ENCODE measurements around the gene LSM7. TPM values are rescaled to one million over a fixed set of nuclear protein-coding genes. Genes with fewer than 3 reads are reported as not detected.

The LSM7 gene
- total and polyA plus RNA-seq, 5 donors from 2014 or later, result 83.9 to 187 (median 162) TPM

DNA sequence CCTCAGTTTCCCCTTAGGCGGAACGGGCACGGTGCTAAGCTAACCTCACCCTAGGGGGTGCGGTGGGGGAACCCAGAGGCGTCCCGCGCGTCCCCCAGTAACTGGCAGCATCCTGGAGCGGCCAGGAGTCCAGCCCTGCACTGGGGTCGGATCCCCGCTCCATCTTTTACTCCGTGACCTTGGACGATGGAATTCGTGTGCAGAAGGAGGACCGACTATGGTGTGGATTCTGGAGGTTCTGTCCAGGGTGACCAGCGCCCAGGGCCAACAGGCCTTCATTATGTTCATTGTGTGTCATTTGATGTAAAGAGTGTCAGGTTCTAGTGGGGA is 728 bp upstream of the LSM7 start:
- Mint-ChIP-seq H3K4me3 (peak overlapping the region; percentile 89 to 94 (median 91)), H3K27me3 (no peaks in the 10 kb centered on the region), H3K4me1 (peaks cover 5 to 70% (median 33%) of the 10 kb centered on the region in 4 donors), H3K36me3 (peaks cover 17% of the 10 kb centered on the region), H3K27ac (peak overlapping the region; percentile 70 to 82 (median 80)), H3K9me3 (no peaks in the 10 kb centered on the region)
- H3K27ac ChIP-seq (ENCODE audit: insufficient read depth, low read length, poor library complexity, severe bottlenecking), result peak overlapping the region; percentile 80
- H3K36me3 ChIP-seq (ENCODE audit: control insufficient read depth, insufficient read depth, low read length), result peaks cover 8% of the 10 kb centered on the region
- no peaks in the 10 kb centered on the region for H3K9me3 ChIP-seq (ENCODE audit: control insufficient read depth in 2 of 2, low read length in 2 of 2)
- H3K4me1 ChIP-seq (ENCODE audit: control insufficient read depth, insufficient read depth, low read length, poor library complexity, severe bottlenecking), result peaks cover 28% of the 10 kb centered on the region
- no peak for ATAC-seq (ENCODE audit: low read depth in 2 of 2)
- no peaks in the 10 kb centered on the region for H3K27me3 ChIP-seq (ENCODE audit: control insufficient read depth, insufficient read depth, low read length)
- DNase-seq, result no peak
- H3K4me3 ChIP-seq (ENCODE audit: low read depth, low read length), result peak overlapping the region; percentile 64

DNA sequence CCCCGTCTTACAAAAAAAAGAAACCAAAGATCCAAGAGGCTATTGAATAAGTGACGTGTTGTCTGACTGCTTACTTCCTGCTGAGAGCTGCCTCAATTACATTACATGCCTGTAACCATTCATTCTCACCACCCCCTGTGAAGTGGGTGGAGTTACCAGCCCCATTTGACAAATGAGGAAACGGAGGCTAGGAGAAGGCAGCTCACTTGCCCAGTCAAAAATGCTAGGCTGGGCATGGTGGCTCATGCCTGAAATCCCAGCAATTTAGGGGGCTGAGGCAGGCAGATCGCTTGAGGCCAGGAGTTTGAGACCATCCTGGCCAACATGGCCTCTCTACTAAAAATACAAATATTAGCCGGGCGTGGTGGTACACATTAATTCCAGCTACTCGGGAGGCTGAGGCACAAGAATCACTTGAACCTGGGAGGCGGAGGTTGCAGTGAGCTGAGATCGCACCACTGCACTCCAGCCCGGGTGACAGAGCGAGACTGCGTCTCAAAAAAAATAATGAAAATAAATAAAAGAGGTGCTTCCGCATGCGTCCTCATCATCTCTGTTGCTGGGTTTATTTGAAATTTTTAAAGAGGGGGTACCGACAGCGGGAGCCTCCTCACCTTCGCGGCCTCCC is 499 bp downstream of the LSM7 start:
- DNase-seq (peak; percentile 51 to 95 (median 72)), ATAC-seq (ENCODE audit: low read depth in 2 of 2) (peak; percentile 52 to 57)
- no peaks in the 10 kb centered on the region for H3K9me3 Mint-ChIP-seq
- H3K27ac Mint-ChIP-seq, result peak overlapping the region; percentile 93 to 99 (median 99)
- Histone ChIP-seq H3K4me1 (ENCODE audit: control insufficient read depth, insufficient read depth, low read length, poor library complexity, severe bottlenecking) (peaks cover 28% of the 10 kb centered on the region), H3K9me3 (ENCODE audit: control insufficient read depth in 2 of 2, low read length in 2 of 2) (no peaks in the 10 kb centered on the region), H3K27ac (ENCODE audit: insufficient read depth, low read length, poor library complexity, severe bottlenecking) (peak overlapping the region; percentile 80), H3K36me3 (ENCODE audit: control insufficient read depth, insufficient read depth, low read length) (peaks cover 8% of the 10 kb centered on the region), H3K27me3 (ENCODE audit: control insufficient read depth, insufficient read depth, low read length) (no peaks in the 10 kb centered on the region), H3K4me3 (ENCODE audit: low read depth, low read length) (peak overlapping the region; percentile 87)
- H3K27me3 Mint-ChIP-seq, result no peaks in the 10 kb centered on the region
- H3K36me3 Mint-ChIP-seq, result peaks cover 17% of the 10 kb centered on the region
- H3K4me1 Mint-ChIP-seq, result peaks cover 5 to 64% (median 33%) of the 10 kb centered on the region in 4 donors
- peak overlapping the region; percentile 92 to 99 (median 99) for H3K4me3 Mint-ChIP-seq

DNA sequence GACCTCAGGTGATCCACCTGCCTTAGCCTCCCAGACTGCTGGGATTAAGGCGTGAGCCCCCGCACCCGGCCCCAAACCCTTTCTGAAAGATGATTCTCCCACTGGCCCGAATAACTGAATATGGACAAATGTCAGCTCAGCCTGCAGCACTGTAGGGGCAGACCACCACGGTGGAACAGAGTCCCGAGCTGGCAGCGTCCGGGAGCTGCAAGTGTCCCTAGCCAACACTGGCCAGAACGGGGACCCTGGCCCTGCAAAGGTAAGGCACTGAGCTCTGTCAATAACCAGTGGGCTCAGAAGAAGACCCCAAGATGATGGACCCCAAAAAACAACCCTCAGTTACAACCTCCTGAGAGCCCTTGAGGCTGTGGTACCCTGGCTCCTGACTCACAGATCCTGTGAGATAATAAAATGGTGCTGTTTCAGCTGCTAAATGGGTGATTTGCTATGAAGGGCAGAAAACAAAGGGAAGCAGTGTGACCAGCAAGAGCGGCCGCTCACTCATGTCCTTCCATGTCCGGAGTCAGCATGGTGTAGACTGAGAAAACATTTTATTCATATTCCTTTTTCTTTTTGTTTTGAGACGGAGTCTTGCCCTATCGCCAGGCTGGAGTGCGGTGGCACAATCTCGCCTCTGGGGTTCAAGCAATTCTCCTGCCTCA is 1.6 kb downstream of the LSM7 start:
- Mint-ChIP-seq H3K4me3 (peak overlapping the region; percentile 92 to 99 (median 99)), H3K27me3 (no peaks in the 10 kb centered on the region), H3K36me3 (peaks cover 17% of the 10 kb centered on the region), H3K4me1 (peaks cover 5 to 57% (median 33%) of the 10 kb centered on the region in 4 donors), H3K27ac (peak overlapping the region; percentile 71 to 99 (median 83)), H3K9me3 (no peaks in the 10 kb centered on the region)
- no peaks in the 10 kb centered on the region for H3K27me3 ChIP-seq (ENCODE audit: control insufficient read depth, insufficient read depth, low read length)
- peak overlapping the region; percentile 80 for H3K27ac ChIP-seq (ENCODE audit: insufficient read depth, low read length, poor library complexity, severe bottlenecking)
- DNase-seq (no peak), ATAC-seq (ENCODE audit: low read depth in 2 of 2) (no peak)
- peaks cover 24% of the 10 kb centered on the region for H3K4me1 ChIP-seq (ENCODE audit: control insufficient read depth, insufficient read depth, low read length, poor library complexity, severe bottlenecking)
- peaks cover 8% of the 10 kb centered on the region for H3K36me3 ChIP-seq (ENCODE audit: control insufficient read depth, insufficient read depth, low read length)
- no peaks in the 10 kb centered on the region for H3K9me3 ChIP-seq (ENCODE audit: control insufficient read depth in 2 of 2, low read length in 2 of 2)
- no peak overlapping the region for H3K4me3 ChIP-seq (ENCODE audit: low read depth, low read length)

DNA sequence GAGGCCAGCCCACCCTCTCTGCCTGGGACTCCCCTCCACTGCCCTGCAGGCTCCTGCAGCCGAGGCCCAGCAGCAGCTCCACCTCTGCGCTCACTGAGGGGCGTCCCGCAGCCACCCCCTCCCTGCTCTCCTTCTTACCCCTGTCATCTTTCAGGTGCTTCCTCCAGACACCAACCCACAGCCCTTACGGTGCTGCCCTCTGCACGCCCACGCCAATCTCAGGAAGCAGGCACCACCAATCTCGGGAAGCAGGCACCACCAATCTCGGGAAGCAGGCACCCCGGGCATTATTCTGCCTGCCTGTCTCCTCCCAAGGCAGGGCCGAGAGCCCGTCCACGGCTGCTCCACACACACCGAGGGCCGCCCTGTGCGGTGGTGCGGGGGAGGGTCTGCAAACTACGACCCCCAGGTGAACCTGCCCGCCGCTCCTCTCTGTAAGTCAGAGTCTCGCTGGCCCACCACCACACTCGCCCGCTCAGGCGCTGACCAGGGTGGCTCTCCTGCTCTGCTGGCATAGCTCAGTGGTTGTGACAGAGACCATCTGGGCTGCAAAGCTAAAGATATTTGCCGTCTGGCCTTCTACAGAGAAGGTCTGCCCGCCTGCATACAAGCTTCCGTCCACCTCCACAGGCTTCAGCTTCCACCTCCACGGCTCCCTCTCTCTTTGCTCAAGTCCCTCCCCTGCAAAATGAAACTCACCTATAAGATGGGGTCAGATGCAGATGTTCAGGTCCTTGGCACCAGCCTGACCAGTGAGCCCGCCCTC is 2.9 kb downstream of the LSM7 start:
- Mint-ChIP-seq H3K4me1 (peaks cover 5 to 46% (median 29%) of the 10 kb centered on the region in 4 donors), H3K9me3 (no peaks in the 10 kb centered on the region), H3K4me3 (peak overlapping the region; percentile 61 to 99 (median 96)), H3K27ac (peak overlapping the region in 2 of 3 donors; percentile 1 to 79), H3K36me3 (peaks cover 17% of the 10 kb centered on the region), H3K27me3 (no peaks in the 10 kb centered on the region)
- no peak for DNase-seq
- Histone ChIP-seq H3K4me1 (ENCODE audit: control insufficient read depth, insufficient read depth, low read length, poor library complexity, severe bottlenecking) (peaks cover 24% of the 10 kb centered on the region), H3K27ac (ENCODE audit: insufficient read depth, low read length, poor library complexity, severe bottlenecking) (no peak overlapping the region), H3K36me3 (ENCODE audit: control insufficient read depth, insufficient read depth, low read length) (peaks cover 11% of the 10 kb centered on the region), H3K9me3 (ENCODE audit: control insufficient read depth in 2 of 2, low read length in 2 of 2) (no peaks in the 10 kb centered on the region), H3K27me3 (ENCODE audit: control insufficient read depth, insufficient read depth, low read length) (no peaks in the 10 kb centered on the region), H3K4me3 (ENCODE audit: low read depth, low read length) (no peak overlapping the region)
- ATAC-seq (ENCODE audit: low read depth in 2 of 2), result no peak

DNA sequence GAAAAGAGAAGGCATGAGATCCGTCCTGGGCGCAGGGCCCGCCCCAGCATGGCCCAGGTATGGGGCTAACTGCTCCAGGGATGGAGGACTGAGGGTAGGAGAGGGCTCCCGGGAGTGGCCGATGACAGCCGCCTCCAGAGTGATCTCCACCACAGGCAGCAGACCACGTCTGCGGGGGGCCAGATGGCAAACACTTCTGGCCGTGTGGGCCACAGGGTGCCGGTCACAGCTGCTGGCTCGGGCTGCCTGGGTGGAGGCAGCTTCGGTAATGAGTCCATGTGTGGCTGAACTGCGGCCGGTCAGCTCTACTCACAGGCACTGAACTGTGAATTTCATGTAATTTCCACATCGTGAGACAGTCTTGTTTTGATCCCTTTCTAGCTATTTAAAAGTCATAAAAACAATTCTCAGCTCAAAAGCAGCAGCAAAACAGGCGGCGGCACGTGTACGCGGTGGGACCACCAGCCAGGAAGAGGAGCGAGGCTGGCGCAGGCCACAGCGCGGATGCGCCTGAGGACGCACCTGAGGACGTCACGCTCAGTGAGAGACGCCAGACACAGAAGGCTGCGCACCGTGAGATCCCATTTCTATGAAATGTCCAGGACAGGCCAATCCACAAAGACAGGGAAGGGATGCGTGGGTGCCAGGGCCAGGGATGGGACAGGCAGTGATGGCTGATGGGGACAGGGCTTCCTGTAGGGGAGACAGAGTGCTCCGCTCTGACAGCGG is 4.0 kb downstream of the LSM7 start:
- Histone ChIP-seq H3K36me3 (ENCODE audit: control insufficient read depth, insufficient read depth, low read length) (peaks cover 11% of the 10 kb centered on the region), H3K9me3 (ENCODE audit: control insufficient read depth in 2 of 2, low read length in 2 of 2) (no peaks in the 10 kb centered on the region), H3K4me3 (ENCODE audit: low read depth, low read length) (no peak overlapping the region), H3K4me1 (ENCODE audit: control insufficient read depth, insufficient read depth, low read length, poor library complexity, severe bottlenecking) (peaks cover 19% of the 10 kb centered on the region), H3K27me3 (ENCODE audit: control insufficient read depth, insufficient read depth, low read length) (no peaks in the 10 kb centered on the region), H3K27ac (ENCODE audit: insufficient read depth, low read length, poor library complexity, severe bottlenecking) (no peak overlapping the region)
- DNase-seq (no peak), ATAC-seq (ENCODE audit: low read depth in 2 of 2) (no peak)
- Mint-ChIP-seq H3K27me3 (no peaks in the 10 kb centered on the region), H3K9me3 (no peaks in the 10 kb centered on the region), H3K4me1 (peaks cover 5 to 35% (median 23%) of the 10 kb centered on the region in 4 donors), H3K36me3 (peaks cover 17% of the 10 kb centered on the region), H3K27ac (peak overlapping the region in 2 of 3 donors; percentile 55 to 74), H3K4me3 (peak overlapping the region in 2 of 4 donors; percentile 44 to 51)

DNA sequence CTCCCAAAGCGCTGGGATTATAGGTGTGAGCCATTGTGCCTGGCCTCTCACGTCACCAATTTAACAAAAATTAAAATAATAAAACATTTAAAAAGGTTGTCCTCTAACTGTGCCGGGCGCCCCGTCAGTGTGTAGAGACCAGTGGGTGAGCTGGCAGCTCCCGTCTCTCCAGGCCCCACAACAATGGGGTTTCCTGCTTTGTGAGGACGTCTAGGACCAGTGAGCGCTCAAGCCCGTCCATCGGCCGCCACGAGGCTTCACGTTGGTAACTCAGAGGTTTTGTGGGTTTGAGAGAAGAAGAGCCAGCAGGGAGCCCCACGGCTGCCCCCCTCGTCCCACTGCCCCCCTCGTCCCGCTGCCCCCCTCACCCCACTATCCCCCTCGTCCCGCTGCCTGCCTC is 4.7 kb downstream of the LSM7 start:
- Mint-ChIP-seq H3K4me3 (no peak overlapping the region), H3K4me1 (peaks cover 5 to 31% (median 19%) of the 10 kb centered on the region in 4 donors), H3K27me3 (no peaks in the 10 kb centered on the region), H3K9me3 (no peaks in the 10 kb centered on the region), H3K27ac (no peak overlapping the region), H3K36me3 (peaks cover 17% of the 10 kb centered on the region)
- Histone ChIP-seq H3K27ac (ENCODE audit: insufficient read depth, low read length, poor library complexity, severe bottlenecking) (no peak overlapping the region), H3K9me3 (ENCODE audit: control insufficient read depth in 2 of 2, low read length in 2 of 2) (no peaks in the 10 kb centered on the region), H3K36me3 (ENCODE audit: control insufficient read depth, insufficient read depth, low read length) (peaks cover 11% of the 10 kb centered on the region), H3K4me1 (ENCODE audit: control insufficient read depth, insufficient read depth, low read length, poor library complexity, severe bottlenecking) (peaks cover 12% of the 10 kb centered on the region), H3K4me3 (ENCODE audit: low read depth, low read length) (no peak overlapping the region), H3K27me3 (ENCODE audit: control insufficient read depth, insufficient read depth, low read length) (no peaks in the 10 kb centered on the region)
- DNase-seq (no peak), ATAC-seq (ENCODE audit: low read depth in 2 of 2) (no peak)

DNA sequence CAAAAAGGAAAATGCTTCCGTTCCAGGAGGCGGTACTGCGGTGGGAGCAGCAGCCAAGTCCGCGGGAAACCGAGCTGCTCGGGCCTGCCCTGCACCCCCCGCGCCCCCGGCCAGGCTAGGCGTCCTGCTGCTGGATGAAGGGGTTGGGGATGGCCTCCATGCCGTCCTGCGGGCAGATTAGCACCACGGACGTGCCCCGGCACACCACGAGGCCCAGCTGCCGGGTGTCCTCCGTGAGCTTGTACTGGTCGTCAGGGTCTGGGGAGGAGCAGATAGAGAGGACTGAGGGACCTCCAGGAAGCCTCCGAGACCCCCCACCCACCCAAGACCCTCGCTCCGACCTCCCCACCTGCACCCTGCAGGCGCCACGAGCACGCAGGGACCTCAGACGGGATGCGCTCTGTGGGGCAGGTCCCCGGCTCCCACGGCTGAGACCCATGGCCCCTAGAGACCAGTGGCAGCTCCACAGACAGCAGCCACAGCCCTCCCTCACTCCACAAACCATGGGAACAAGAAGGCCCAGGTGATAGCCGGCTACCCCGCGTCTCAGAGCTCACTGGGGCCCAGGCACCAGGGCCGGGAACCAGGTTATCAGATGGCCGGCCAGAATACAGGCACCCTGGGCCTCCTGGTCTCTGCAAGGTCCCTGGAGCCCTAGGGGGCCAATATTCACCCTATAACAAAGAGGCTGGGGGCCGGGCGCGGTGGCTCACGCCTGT is 6.7 kb downstream of the LSM7 start:
- Histone ChIP-seq H3K4me1 (ENCODE audit: control insufficient read depth, insufficient read depth, low read length, poor library complexity, severe bottlenecking) (no peaks in the 10 kb centered on the region), H3K36me3 (ENCODE audit: control insufficient read depth, insufficient read depth, low read length) (peaks cover 8% of the 10 kb centered on the region)

More for the DNA sequence above, 6.7 kb downstream of the LSM7 start:
- H3K4me3 Mint-ChIP-seq, result no peak overlapping the region
- Histone ChIP-seq H3K27ac (ENCODE audit: insufficient read depth, low read length, poor library complexity, severe bottlenecking) (no peak overlapping the region), H3K27me3 (ENCODE audit: control insufficient read depth, insufficient read depth, low read length) (no peaks in the 10 kb centered on the region), H3K4me3 (ENCODE audit: low read depth, low read length) (no peak overlapping the region), H3K9me3 (ENCODE audit: control insufficient read depth in 2 of 2, low read length in 2 of 2) (no peaks in the 10 kb centered on the region)
- DNase-seq (no peak), ATAC-seq (ENCODE audit: low read depth in 2 of 2) (no peak)
- peaks cover 0 to 15% (median 7%) of the 10 kb centered on the region in 4 donors for H3K4me1 Mint-ChIP-seq
- no peaks in the 10 kb centered on the region for H3K27me3 Mint-ChIP-seq
- H3K36me3 Mint-ChIP-seq, result peaks cover 9% of the 10 kb centered on the region
- H3K9me3 Mint-ChIP-seq, result peaks cover 0 to 4% (median 0%) of the 10 kb centered on the region in 7 donors
- no peak overlapping the region for H3K27ac Mint-ChIP-seq

Measured in CD4-positive, CD25-positive, alpha-beta regulatory T cell (primary cell).